Measurements from ENCODE around the gene CASZ1.

Gene CASZ1

GRCh38 chr1:10709646-10710045, 86.8 kb downstream of the CASZ1 start:
- Histone ChIP-seq H3K9ac (ENCODE audit: low read length) (no peak overlapping the region), H3K9me3 (ENCODE audit: control insufficient read depth, low read length) (no peaks in the 10 kb centered on the region), H3K36me3 (ENCODE audit: control insufficient read depth, insufficient read depth, low read length) (no peaks in the 10 kb centered on the region), H3K4me1 (ENCODE audit: control insufficient read depth, insufficient read depth, low read length) (peaks cover 24% of the 10 kb centered on the region), H3K27me3 (ENCODE audit: control insufficient read depth, insufficient read depth, low read length) (peaks cover 3% of the 10 kb centered on the region), H3K4me3 (ENCODE audit: low read length) (no peak overlapping the region)

DNA sequence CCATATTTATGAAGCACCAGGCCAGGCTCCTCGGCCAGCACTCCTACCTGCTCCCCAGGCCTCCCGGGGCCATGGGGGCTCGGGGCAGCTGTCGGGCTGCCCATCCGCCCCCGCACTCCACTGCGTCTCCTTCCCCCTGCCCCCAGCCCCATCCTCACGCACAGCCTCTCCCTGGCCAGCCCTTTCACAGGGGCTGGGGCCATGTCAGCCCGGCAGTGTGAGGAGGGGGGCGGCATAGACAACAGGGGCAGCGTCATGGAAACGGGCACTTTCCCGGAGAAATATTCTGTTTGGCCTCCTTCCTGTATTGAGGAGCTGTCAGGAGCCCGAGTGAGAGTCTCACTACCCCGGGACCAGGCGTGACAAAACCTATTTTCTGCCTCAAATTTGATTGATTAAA, 87.3 kb downstream of the CASZ1 start:
- Histone ChIP-seq H3K4me3 (ENCODE audit: low read length) (no peak overlapping the region), H3K36me3 (ENCODE audit: control insufficient read depth, insufficient read depth, low read length) (no peaks in the 10 kb centered on the region), H3K27me3 (ENCODE audit: control insufficient read depth, insufficient read depth, low read length) (peaks cover 3% of the 10 kb centered on the region), H3K9me3 (ENCODE audit: control insufficient read depth, low read length) (no peaks in the 10 kb centered on the region), H3K4me1 (ENCODE audit: control insufficient read depth, insufficient read depth, low read length) (peaks cover 25% of the 10 kb centered on the region), H3K9ac (ENCODE audit: low read length) (no peak overlapping the region)

GRCh38 chr1:10708757-10709156, 87.7 kb downstream of the CASZ1 start:
- peaks cover 25% of the 10 kb centered on the region for H3K4me1 ChIP-seq (ENCODE audit: control insufficient read depth, insufficient read depth, low read length)
- H3K9me3 ChIP-seq (ENCODE audit: control insufficient read depth, low read length), result no peaks in the 10 kb centered on the region
- peaks cover 3% of the 10 kb centered on the region for H3K27me3 ChIP-seq (ENCODE audit: control insufficient read depth, insufficient read depth, low read length)
- no peak overlapping the region for H3K4me3 ChIP-seq (ENCODE audit: low read length)
- no peak overlapping the region for H3K9ac ChIP-seq (ENCODE audit: low read length)
- no peaks in the 10 kb centered on the region for H3K36me3 ChIP-seq (ENCODE audit: control insufficient read depth, insufficient read depth, low read length)

DNA sequence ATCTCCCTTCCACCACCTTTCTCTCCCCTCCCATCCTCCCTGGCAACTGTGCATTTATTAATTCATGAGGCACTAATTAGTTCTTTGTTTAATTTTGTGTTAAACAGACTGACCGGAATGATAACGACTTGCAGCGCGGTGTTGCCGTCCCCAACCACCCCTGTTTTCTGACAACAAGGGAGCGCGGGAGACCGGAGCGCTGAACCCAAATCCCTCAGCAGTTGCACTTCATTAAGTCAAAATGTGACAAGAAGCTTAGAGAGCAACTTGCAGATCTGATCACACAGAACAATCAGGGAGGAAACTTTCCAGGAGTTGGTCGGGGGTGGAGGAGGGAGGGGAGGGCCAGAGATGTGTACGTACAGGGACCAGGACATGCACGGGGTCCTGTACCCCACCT, 89.2 kb downstream of the CASZ1 start:
- Histone ChIP-seq H3K4me3 (ENCODE audit: low read length) (no peak overlapping the region), H3K4me1 (ENCODE audit: control insufficient read depth, insufficient read depth, low read length) (peaks cover 28% of the 10 kb centered on the region), H3K27me3 (ENCODE audit: control insufficient read depth, insufficient read depth, low read length) (no peaks in the 10 kb centered on the region), H3K9me3 (ENCODE audit: control insufficient read depth, low read length) (no peaks in the 10 kb centered on the region), H3K36me3 (ENCODE audit: control insufficient read depth, insufficient read depth, low read length) (no peaks in the 10 kb centered on the region), H3K9ac (ENCODE audit: low read length) (no peak overlapping the region)

DNA sequence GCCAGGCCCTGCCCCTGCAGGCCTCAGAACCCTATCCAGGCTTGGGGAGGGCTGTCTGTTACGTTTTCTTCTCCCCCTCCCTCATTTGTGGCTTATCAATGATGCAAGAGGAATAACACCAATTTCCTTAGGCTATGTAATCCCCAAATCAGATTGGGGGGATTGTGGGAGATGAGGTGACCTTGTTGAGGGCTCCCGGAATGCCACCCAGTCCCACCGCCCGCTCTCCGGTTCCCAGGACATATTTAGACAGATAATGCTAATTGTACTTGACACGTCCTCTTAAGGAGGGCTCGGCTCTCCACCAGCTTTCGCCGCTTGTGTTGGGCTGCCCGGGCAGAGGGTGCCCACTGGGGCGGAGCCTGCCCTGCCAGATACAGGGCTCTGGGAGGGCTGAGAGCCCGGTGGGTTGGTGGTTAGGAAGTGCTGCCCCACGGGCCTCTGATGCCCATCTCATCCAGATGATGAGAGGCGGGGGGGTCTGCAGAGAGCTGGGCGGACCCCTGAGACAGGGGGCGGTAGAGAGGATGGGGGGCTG, 90.0 kb downstream of the CASZ1 start:
- Histone ChIP-seq H3K27me3 (ENCODE audit: control insufficient read depth, insufficient read depth, low read length) (no peaks in the 10 kb centered on the region), H3K9me3 (ENCODE audit: control insufficient read depth, low read length) (no peaks in the 10 kb centered on the region), H3K4me1 (ENCODE audit: control insufficient read depth, insufficient read depth, low read length) (peaks cover 28% of the 10 kb centered on the region), H3K36me3 (ENCODE audit: control insufficient read depth, insufficient read depth, low read length) (no peaks in the 10 kb centered on the region), H3K4me3 (ENCODE audit: low read length) (no peak overlapping the region), H3K9ac (ENCODE audit: low read length) (no peak overlapping the region)

DNA sequence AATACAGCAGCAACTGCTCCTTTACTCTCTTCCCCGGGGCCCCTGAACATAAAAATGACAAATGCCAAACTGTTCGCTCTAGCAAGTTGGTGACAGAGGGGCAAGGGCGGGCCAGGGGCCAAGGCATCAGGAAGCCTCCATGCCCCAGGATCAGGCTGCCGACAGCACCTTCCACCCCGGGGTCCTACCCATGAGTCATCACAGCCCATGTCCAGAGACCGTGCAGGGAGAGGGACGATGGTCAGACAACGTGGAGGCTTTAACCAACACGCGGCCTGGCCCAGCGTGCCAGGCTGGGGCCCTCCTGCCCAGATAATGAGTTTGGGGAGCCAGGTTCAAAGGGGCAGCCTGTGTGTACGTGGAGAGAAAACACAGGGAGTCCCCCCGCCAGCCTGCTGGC, 90.5 kb downstream of the CASZ1 start:
- no peaks in the 10 kb centered on the region for H3K36me3 ChIP-seq (ENCODE audit: control insufficient read depth, insufficient read depth, low read length)
- no peak overlapping the region for H3K4me3 ChIP-seq (ENCODE audit: low read length)
- no peaks in the 10 kb centered on the region for H3K9me3 ChIP-seq (ENCODE audit: control insufficient read depth, low read length)
- H3K27me3 ChIP-seq (ENCODE audit: control insufficient read depth, insufficient read depth, low read length), result no peaks in the 10 kb centered on the region
- H3K9ac ChIP-seq (ENCODE audit: low read length), result no peak overlapping the region
- H3K4me1 ChIP-seq (ENCODE audit: control insufficient read depth, insufficient read depth, low read length), result peaks cover 28% of the 10 kb centered on the region

- Histone ChIP-seq H3K27me3 (ENCODE audit: control insufficient read depth, insufficient read depth, low read length) (no peaks in the 10 kb centered on the region), H3K36me3 (ENCODE audit: control insufficient read depth, insufficient read depth, low read length) (no peaks in the 10 kb centered on the region), H3K9ac (ENCODE audit: low read length) (peak overlapping the region; percentile 2), H3K9me3 (ENCODE audit: control insufficient read depth, low read length) (no peaks in the 10 kb centered on the region), H3K4me1 (ENCODE audit: control insufficient read depth, insufficient read depth, low read length) (peaks cover 38% of the 10 kb centered on the region), H3K4me3 (ENCODE audit: low read length) (no peak overlapping the region)
Measured at GRCh38 chr1:10704368-10704882, 92.0 kb downstream of the CASZ1 start.

GRCh38 chr1:10703702-10704101, 92.7 kb downstream of the CASZ1 start:
- H3K27me3 ChIP-seq (ENCODE audit: control insufficient read depth, insufficient read depth, low read length), result no peaks in the 10 kb centered on the region

GRCh38 chr1:10701145-10701544, 95.3 kb downstream of the CASZ1 start:
- H3K9ac ChIP-seq (ENCODE audit: low read length), result no peak overlapping the region
- no peak overlapping the region for H3K4me3 ChIP-seq (ENCODE audit: low read length)
- H3K4me1 ChIP-seq (ENCODE audit: control insufficient read depth, insufficient read depth, low read length), result peaks cover 67% of the 10 kb centered on the region
- H3K27me3 ChIP-seq (ENCODE audit: control insufficient read depth, insufficient read depth, low read length), result no peaks in the 10 kb centered on the region
- H3K9me3 ChIP-seq (ENCODE audit: control insufficient read depth, low read length), result no peaks in the 10 kb centered on the region
- H3K36me3 ChIP-seq (ENCODE audit: control insufficient read depth, insufficient read depth, low read length), result no peaks in the 10 kb centered on the region

More at GRCh38 chr1:10703702-10704101, 92.7 kb downstream of the CASZ1 start:
- Histone ChIP-seq H3K36me3 (ENCODE audit: control insufficient read depth, insufficient read depth, low read length) (no peaks in the 10 kb centered on the region), H3K4me3 (ENCODE audit: low read length) (no peak overlapping the region), H3K9ac (ENCODE audit: low read length) (no peak overlapping the region), H3K4me1 (ENCODE audit: control insufficient read depth, insufficient read depth, low read length) (peaks cover 45% of the 10 kb centered on the region), H3K9me3 (ENCODE audit: control insufficient read depth, low read length) (no peaks in the 10 kb centered on the region)

DNA sequence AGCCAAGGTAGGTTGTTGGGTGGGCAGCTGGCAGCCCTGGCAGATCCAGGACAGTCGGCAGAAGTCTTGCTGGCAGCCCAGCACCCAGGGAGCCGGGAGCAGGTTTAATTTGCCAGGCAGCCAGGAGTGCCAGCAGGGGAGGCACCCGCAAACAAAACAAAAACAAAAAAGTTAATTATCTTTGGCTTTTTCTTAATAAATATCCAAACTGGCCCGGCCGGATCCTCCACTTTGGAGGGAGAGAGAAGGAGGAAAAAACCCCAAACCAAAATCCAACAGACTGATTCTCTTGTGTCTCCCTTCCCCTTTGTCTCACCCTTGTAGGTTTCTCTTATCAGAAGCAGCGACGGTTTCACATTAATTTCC, 97.0 kb downstream of the CASZ1 start:
- H3K36me3 ChIP-seq (ENCODE audit: control insufficient read depth, insufficient read depth, low read length), result no peaks in the 10 kb centered on the region
- no peak overlapping the region for H3K4me3 ChIP-seq (ENCODE audit: low read length)

DNA sequence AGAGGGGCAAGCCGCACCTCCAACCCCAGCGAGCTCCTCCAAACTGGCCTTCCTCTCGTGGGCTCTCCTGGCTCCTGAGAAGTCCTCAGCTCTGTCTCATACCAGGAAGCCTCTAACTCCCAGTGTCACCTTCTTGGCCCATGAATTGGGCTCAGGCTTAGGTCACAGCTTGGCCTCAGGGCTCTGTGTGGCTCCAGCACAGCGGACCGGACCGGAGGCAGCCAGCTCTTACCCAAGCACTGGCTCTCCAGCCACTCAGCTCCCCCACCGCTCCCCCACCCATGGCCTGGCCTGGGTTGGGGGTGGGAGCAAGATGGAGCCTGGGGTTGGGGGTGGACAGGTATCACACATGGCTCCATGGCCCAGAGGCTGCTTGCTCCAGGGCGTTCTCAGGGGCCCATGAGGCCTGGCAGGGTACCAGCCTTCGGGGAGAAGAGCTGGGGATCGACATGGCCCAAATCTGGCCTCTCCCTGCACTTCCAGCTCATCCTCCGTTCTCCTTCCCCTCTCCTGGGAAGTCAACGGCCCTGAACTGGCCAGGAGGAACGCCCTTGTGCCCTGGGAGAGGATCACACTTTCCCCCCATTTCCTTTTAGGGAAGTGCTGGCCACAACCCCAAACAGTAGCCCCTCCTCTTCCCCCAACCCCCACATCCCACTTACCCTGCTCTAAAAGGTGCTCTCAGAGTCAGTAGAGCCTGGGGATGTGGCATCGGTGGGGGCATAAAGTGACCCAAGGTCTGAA, 97.5 kb downstream of the CASZ1 start:
- Histone ChIP-seq H3K4me3 (ENCODE audit: low read length) (no peak overlapping the region), H3K9ac (ENCODE audit: low read length) (peak overlapping the region; percentile 25), H3K4me1 (ENCODE audit: control insufficient read depth, insufficient read depth, low read length) (peaks cover 55% of the 10 kb centered on the region), H3K9me3 (ENCODE audit: control insufficient read depth, low read length) (no peaks in the 10 kb centered on the region), H3K27me3 (ENCODE audit: control insufficient read depth, insufficient read depth, low read length) (no peaks in the 10 kb centered on the region), H3K36me3 (ENCODE audit: control insufficient read depth, insufficient read depth, low read length) (no peaks in the 10 kb centered on the region)

More for the DNA sequence above, 97.0 kb downstream of the CASZ1 start:
- Histone ChIP-seq H3K9me3 (ENCODE audit: control insufficient read depth, low read length) (no peaks in the 10 kb centered on the region), H3K4me1 (ENCODE audit: control insufficient read depth, insufficient read depth, low read length) (peaks cover 60% of the 10 kb centered on the region), H3K9ac (ENCODE audit: low read length) (peak overlapping the region; percentile 25), H3K27me3 (ENCODE audit: control insufficient read depth, insufficient read depth, low read length) (no peaks in the 10 kb centered on the region)

GRCh38 chr1:10697621-10698160, 98.8 kb downstream of the CASZ1 start:
- H3K4me3 ChIP-seq (ENCODE audit: low read length), result no peak overlapping the region
- no peak overlapping the region for H3K9ac ChIP-seq (ENCODE audit: low read length)
- H3K36me3 ChIP-seq (ENCODE audit: control insufficient read depth, insufficient read depth, low read length), result no peaks in the 10 kb centered on the region
- H3K9me3 ChIP-seq (ENCODE audit: control insufficient read depth, low read length), result no peaks in the 10 kb centered on the region
- H3K27me3 ChIP-seq (ENCODE audit: control insufficient read depth, insufficient read depth, low read length), result no peaks in the 10 kb centered on the region
- H3K4me1 ChIP-seq (ENCODE audit: control insufficient read depth, insufficient read depth, low read length), result peaks cover 50% of the 10 kb centered on the region
